Measurements from ENCODE around the gene ALDH3A2.

DNA sequence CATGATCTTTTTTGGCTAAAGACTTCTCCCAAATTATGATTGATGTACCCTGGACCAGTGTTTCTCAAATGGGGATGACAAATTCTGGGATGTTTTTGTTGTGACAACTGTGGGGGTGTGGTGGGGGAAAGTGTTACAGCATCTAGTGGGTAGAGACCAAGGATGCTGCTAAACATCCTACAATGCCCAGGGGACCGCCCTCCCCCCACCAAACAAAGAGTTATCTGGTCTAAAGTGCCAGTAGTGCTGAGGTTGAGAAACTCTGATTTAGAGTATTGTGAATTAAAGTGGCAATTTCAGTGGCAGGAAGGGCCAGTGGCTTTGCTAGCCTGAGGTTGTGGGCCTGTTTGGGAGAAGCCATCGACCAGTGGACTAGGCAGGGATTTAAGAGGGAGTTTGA, 34.6 kb downstream of the ALDH3A2 start:
- TF ChIP-seq, protein P1, sequence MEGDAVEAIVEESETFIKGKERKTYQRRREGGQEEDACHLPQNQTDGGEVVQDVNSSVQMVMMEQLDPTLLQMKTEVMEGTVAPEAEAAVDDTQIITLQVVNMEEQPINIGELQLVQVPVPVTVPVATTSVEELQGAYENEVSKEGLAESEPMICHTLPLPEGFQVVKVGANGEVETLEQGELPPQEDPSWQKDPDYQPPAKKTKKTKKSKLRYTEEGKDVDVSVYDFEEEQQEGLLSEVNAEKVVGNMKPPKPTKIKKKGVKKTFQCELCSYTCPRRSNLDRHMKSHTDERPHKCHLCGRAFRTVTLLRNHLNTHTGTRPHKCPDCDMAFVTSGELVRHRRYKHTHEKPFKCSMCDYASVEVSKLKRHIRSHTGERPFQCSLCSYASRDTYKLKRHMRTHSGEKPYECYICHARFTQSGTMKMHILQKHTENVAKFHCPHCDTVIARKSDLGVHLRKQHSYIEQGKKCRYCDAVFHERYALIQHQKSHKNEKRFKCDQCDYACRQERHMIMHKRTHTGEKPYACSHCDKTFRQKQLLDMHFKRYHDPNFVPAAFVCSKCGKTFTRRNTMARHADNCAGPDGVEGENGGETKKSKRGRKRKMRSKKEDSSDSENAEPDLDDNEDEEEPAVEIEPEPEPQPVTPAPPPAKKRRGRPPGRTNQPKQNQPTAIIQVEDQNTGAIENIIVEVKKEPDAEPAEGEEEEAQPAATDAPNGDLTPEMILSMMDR (IDR thresholded peaks at IDR 0.05) = no peak
- TF ChIP-seq POLR2A (IDR thresholded peaks at IDR 0.05) = no peak

Data from testis (tissue), 2 donors.